PC-3 (cell line): ENCODE results near the gene SLC35E2B.

ENCODE experiments used
- EZH2 ChIP-seq: fragments of 300-600 bp; sonication (generic); IDR thresholded peaks from one replicate; pipeline ENCODE4 v1.6.1; 2017; ENCODE audit warnings: antibody characterized with exemption, mild to moderate bottlenecking, low read length; ENCODE audit not compliant: unreplicated experiment
- TF ChIP-seq, protein P1 (sequence below): fragments of 300-600 bp; sonication (generic); conservative IDR thresholded peaks from 2 replicates; pipeline ENCODE4 v1.5.1; 2017; ENCODE audit warnings: antibody characterized with exemption, low read depth, mild to moderate bottlenecking, low read length

DNA sequence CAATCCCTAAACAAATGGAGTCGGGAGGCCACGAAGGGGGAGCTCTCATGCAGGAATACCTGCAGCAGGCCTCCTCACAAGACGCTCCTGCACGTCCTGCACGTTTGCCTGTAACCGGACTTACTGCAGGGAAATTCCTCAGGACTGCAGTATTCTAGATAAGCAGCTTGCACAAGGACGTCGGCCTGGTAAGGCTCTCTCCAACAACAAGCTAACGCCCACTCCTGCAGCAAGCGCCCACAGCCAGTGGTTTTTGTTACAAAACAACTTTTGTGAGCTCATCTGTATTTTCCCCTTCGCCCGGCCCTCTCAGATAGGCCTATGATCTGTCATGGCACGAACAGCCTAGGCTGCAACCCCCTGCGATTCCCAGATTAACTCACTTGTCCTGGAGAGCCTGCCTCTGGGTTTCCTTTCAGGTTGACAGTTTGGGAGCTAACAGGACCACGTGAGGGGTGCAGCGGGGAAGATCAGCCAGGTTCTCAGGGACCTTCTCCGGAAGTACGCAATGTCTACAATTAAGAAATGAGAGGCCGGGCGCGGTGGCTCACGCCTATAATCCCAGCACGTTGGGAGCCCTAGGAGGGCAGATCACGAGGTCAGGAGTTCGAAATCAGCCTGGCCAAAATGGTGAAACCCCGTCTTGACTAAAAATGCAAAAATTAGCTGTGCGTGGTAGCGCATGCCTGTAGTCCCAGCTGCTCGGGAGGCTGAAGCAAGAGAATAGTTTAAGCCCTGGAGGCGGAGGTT is 78.2 kb downstream of the SLC35E2B start:
- TF ChIP-seq, protein P1, sequence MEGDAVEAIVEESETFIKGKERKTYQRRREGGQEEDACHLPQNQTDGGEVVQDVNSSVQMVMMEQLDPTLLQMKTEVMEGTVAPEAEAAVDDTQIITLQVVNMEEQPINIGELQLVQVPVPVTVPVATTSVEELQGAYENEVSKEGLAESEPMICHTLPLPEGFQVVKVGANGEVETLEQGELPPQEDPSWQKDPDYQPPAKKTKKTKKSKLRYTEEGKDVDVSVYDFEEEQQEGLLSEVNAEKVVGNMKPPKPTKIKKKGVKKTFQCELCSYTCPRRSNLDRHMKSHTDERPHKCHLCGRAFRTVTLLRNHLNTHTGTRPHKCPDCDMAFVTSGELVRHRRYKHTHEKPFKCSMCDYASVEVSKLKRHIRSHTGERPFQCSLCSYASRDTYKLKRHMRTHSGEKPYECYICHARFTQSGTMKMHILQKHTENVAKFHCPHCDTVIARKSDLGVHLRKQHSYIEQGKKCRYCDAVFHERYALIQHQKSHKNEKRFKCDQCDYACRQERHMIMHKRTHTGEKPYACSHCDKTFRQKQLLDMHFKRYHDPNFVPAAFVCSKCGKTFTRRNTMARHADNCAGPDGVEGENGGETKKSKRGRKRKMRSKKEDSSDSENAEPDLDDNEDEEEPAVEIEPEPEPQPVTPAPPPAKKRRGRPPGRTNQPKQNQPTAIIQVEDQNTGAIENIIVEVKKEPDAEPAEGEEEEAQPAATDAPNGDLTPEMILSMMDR: no peak
- no peak for TF ChIP-seq EZH2
